MCF 10A (cell line): ENCODE measurements around the gene LHX3. TPM values are rescaled to one million over a fixed set of nuclear protein-coding genes. Genes with fewer than 3 reads are reported as not detected.

Experiments
- BruUV-seq: library from RNA; stranded (reverse); fragments of 400-500 nt; replicated peaks from 2 replicates; lab custom pipeline; 2021; lab: Mats Ljungman, UMichigan
- CTCF ChIA-PET: fragments of 300-600 bp; sonication (Branson Sonifier 250); formaldehyde crosslinking; extraction: SDS; loops from one replicate; lab custom pipeline; 2021; ENCODE audit warnings: antibody characterized with exemption, inconsistent platforms; lab: Yijun Ruan, JAX
- POLR2A ChIA-PET: fragments of 300-600, 350-650 bp; sonication (Branson Sonifier 250); formaldehyde crosslinking; extraction: SDS; loops from one replicate; lab custom pipeline; 2020; ENCODE audit warnings: antibody characterized with exemption, inconsistent platforms; lab: Yijun Ruan, JAX
- DNase-seq: peaks from one replicate; pipeline ENCODE4 v3.0.0-alpha.2; 2018; ENCODE audit not compliant: unreplicated experiment
- H3K27ac Mint-ChIP-seq: one replicate; pipeline ENCODE4 v1.8.0; 2022; ENCODE audit warnings: mild to moderate bottlenecking, low read depth, mixed read lengths; ENCODE audit not compliant: unreplicated experiment
- H3K27me3 Mint-ChIP-seq: one replicate; pipeline ENCODE4 v1.8.0; 2022; ENCODE audit warnings: mixed read lengths; ENCODE audit not compliant: insufficient read depth, unreplicated experiment
- H3K36me3 Mint-ChIP-seq: one replicate; pipeline ENCODE4 v1.8.0; 2022; ENCODE audit warnings: mild to moderate bottlenecking, moderate library complexity, mixed read lengths; ENCODE audit not compliant: insufficient read depth, unreplicated experiment
- H3K4me1 Mint-ChIP-seq: one replicate; pipeline ENCODE4 v1.8.0; 2022; ENCODE audit warnings: mixed read lengths; ENCODE audit not compliant: insufficient read depth, unreplicated experiment
- H3K4me3 Mint-ChIP-seq: one replicate; pipeline ENCODE4 v1.8.0; 2022; ENCODE audit warnings: mild to moderate bottlenecking, moderate library complexity, mixed read lengths; ENCODE audit not compliant: unreplicated experiment
- H3K9me3 Mint-ChIP-seq: one replicate; pipeline ENCODE4 v1.8.0; 2022; ENCODE audit warnings: mixed read lengths; ENCODE audit not compliant: unreplicated experiment
- intact Hi-C: fragments of 100-400 bp; cut with micrococcal nuclease; formaldehyde crosslinking; loops from 2 replicates; pipeline ENCODE4 v1.14.1; 2022
- total RNA-seq: library from RNA; stranded (reverse); gene quantifications from 2 replicates; pipeline ENCODE4 v1.2.3, GENCODE V29; 2022
- TF ChIP-seq, protein P1 (sequence below): fragments of 200-600 bp; IDR thresholded peaks from one replicate; pipeline ENCODE4 v1.8.0; 2022; ENCODE audit warnings: antibody characterized with exemption, mild to moderate bottlenecking; ENCODE audit not compliant: unreplicated experiment

LHX3 gene
- total RNA-seq, 1 experiment from 2014 or later, result 0.26 TPM

GRCh38 chr9:136201174-136201573 lies 3.8 kb downstream of the LHX3 start:
- intact Hi-C loops, result no loop called here
- Mint-ChIP-seq H3K4me1 (peaks cover 9% of the 10 kb centered on the region), H3K27me3 (peaks cover 23% of the 10 kb centered on the region), H3K36me3 (no peaks in the 10 kb centered on the region), H3K27ac (no peak overlapping the region), H3K4me3 (no peak overlapping the region), H3K9me3 (no peaks in the 10 kb centered on the region)
- CTCF ChIA-PET, result interaction anchor here (0.7 kb wide), 1 partner anchor 16 kb away, joined by 3 read pairs; no protein-coding TSS in a partner anchor
- no TSS peak for BruUV-seq
- TF ChIP-seq, protein P1, sequence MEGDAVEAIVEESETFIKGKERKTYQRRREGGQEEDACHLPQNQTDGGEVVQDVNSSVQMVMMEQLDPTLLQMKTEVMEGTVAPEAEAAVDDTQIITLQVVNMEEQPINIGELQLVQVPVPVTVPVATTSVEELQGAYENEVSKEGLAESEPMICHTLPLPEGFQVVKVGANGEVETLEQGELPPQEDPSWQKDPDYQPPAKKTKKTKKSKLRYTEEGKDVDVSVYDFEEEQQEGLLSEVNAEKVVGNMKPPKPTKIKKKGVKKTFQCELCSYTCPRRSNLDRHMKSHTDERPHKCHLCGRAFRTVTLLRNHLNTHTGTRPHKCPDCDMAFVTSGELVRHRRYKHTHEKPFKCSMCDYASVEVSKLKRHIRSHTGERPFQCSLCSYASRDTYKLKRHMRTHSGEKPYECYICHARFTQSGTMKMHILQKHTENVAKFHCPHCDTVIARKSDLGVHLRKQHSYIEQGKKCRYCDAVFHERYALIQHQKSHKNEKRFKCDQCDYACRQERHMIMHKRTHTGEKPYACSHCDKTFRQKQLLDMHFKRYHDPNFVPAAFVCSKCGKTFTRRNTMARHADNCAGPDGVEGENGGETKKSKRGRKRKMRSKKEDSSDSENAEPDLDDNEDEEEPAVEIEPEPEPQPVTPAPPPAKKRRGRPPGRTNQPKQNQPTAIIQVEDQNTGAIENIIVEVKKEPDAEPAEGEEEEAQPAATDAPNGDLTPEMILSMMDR, result no peak
- POLR2A ChIA-PET, result no interaction called here
- DNase-seq, result no peak

DNA sequence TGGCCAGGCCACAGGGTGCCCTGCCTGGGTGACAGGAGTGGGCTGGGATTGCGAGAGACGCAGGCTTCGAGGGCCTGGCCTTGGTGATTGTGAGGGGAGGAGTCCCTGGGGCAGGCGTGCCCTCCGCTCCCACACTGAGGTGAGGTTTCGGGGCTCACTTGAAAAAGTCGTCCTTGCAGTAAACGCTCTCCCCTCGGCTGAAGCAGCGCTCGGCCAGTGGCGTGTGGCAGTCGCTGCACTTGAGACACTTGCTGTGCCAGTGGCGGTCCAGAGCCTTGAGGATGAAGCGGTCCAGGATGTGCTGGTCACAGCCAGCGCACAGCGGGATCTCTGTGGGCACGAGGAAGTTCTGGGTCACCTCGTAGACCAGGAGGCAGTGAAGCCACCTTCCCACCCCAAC lies 4.5 kb downstream of the LHX3 start:
- ChIA-PET POLR2A (no interaction called here), CTCF (interaction anchor here (0.7 kb wide), 1 partner anchor 16 kb away, joined by 3 read pairs; no protein-coding TSS in a partner anchor)
- TF ChIP-seq, protein P1, result no peak
- intact Hi-C loops, result no loop called here
- H3K36me3 Mint-ChIP-seq, result no peaks in the 10 kb centered on the region
- no TSS peak for BruUV-seq
- peaks cover 29% of the 10 kb centered on the region for H3K27me3 Mint-ChIP-seq
- DNase-seq, result no peak
- H3K27ac Mint-ChIP-seq, result no peak overlapping the region
- H3K9me3 Mint-ChIP-seq, result no peaks in the 10 kb centered on the region
- H3K4me3 Mint-ChIP-seq, result no peak overlapping the region
- peaks cover 13% of the 10 kb centered on the region for H3K4me1 Mint-ChIP-seq

DNA sequence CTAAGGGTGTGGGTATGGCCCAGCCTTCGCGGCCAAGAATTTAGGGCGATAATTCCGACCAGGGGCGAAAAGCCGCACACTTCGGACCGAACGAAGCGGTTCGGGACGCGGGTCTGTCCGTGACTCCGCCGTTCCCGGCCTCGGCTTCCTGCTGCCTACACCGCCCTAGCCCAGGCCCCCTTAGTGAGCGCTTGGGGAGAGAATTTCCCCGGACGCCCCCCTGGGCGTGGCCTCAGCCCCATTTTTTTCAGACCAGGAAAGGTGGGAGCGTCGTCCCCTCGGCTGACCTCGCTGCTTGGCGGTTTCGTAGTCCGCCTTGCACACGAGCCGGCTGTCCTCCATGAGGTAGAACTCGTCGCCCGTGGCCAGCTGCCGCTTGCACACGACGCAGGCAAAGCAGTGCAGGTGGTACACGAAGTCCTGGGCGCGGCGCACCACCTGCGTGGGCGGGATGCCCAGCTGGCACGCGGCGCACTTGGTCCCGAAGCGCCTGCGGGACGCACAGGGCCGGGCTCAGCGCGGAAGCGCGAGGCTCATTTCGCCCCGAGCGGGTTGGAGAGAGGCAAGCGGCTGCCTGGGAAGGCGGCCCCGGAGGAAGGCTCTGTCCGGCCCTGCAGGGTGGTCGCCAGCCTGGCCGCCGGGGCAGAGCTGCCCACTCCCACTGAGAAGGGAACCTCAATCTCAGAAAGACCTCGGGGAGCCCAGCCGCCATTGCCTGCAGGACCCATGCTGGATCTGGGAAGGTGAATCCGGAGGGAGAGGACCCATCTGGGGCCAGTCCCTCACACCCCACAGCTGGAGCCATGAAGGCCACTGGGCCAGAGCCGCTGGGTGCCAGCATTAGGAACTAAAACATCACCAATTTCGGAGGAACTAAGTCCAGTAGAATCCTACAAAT lies 5.3 kb downstream of the LHX3 start:
- H3K36me3 Mint-ChIP-seq, result no peaks in the 10 kb centered on the region
- H3K27ac Mint-ChIP-seq, result no peak overlapping the region
- BruUV-seq, result no TSS peak
- POLR2A ChIA-PET, result no interaction called here
- intact Hi-C loops, result no loop called here
- H3K4me1 Mint-ChIP-seq, result peaks cover 13% of the 10 kb centered on the region
- CTCF ChIA-PET, result interaction anchor here (0.6 kb wide), 1 partner anchor 43 kb away, joined by 4 read pairs; no protein-coding TSS in a partner anchor
- H3K27me3 Mint-ChIP-seq, result peaks cover 29% of the 10 kb centered on the region
- TF ChIP-seq, protein P1, result no peak
- H3K4me3 Mint-ChIP-seq, result no peak overlapping the region
- DNase-seq, result no peak
- H3K9me3 Mint-ChIP-seq, result no peaks in the 10 kb centered on the region

DNA sequence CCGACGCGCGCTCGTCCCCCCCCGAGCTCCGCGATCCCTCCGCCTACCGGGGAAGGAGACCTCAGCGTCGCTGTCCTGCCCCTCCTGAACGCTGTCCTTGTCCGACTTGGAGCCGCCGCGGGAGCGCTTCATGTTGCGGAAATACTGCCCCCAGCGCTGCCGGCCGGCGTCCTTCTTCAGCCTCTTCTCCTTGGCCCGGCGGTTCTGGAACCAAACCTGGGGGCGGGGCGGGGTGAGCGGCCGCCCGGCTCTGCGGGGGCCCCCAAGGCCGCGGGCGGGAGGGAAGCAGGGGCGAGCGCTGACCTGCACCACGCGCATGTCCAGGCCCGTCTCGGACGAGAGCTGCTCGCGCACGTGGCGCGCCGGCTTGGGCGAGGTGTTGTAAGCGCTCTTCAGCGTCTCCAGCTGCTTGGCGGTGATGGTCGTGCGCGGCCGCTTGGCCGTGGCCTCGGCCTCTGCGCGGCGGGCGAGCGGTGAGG lies 6.3 kb downstream of the LHX3 start:
- intact Hi-C loops, result no loop called here
- ChIA-PET POLR2A (no interaction called here), CTCF (no interaction called here)
- Mint-ChIP-seq H3K36me3 (no peaks in the 10 kb centered on the region), H3K27me3 (peaks cover 23% of the 10 kb centered on the region), H3K4me3 (peak overlapping the region; percentile 37), H3K4me1 (peaks cover 13% of the 10 kb centered on the region), H3K9me3 (no peaks in the 10 kb centered on the region), H3K27ac (no peak overlapping the region)
- TF ChIP-seq, protein P1, result no peak
- BruUV-seq, result no TSS peak
- DNase-seq, result no peak
